Type B pancreatic cell (in vitro differentiated cells): ENCODE measurements around the gene RARRES1. TPM values are rescaled to one million over a fixed set of nuclear protein-coding genes. Genes with fewer than 3 reads are reported as not detected.

ENCODE experiments used
- DNase-seq: peaks from one replicate; pipeline ENCODE4 v3.0.0; 2021; ENCODE audit warnings: mixed read lengths; ENCODE audit not compliant: unreplicated experiment; ENCODE audit errors: extremely low spot score
- H3K27ac Mint-ChIP-seq: 2 replicates; pipeline ENCODE4 v1.8.0; 2021; ENCODE audit warnings: mild to moderate bottlenecking, mixed read lengths
- H3K27me3 Mint-ChIP-seq: 2 replicates; pipeline ENCODE4 v1.8.0; 2021; ENCODE audit warnings: mixed read lengths
- H3K36me3 Mint-ChIP-seq: 2 replicates; pipeline ENCODE4 v1.8.0; 2021; ENCODE audit warnings: mixed read lengths
- H3K4me1 Mint-ChIP-seq: one replicate; pipeline ENCODE4 v1.8.0; 2021; ENCODE audit warnings: mixed read lengths; ENCODE audit not compliant: unreplicated experiment
- H3K4me3 Mint-ChIP-seq: 2 replicates; pipeline ENCODE4 v1.8.0; 2021; ENCODE audit warnings: mild to moderate bottlenecking, mixed read lengths
- H3K9me3 Mint-ChIP-seq: 2 replicates; pipeline ENCODE4 v1.8.0; 2021; ENCODE audit warnings: mixed read lengths
- CTCF ChIP-seq: fragments of 200-600 bp; sonication (generic); conservative IDR thresholded peaks from 2 replicates; pipeline ENCODE4 v1.5.0; 2021; ENCODE audit warnings: antibody characterized with exemption, mild to moderate bottlenecking
- total RNA-seq: library from RNA; stranded (reverse); gene quantifications from 2 replicates; pipeline ENCODE4 v1.2.1, GENCODE V29; 2021; ENCODE audit warnings: low replicate concordance

Gene RARRES1
- total RNA-seq, 1 donor from 2014 or later = 15.9 TPM

- Mint-ChIP-seq H3K27me3 (no peaks in the 10 kb centered on the region), H3K36me3 (peaks cover 20% of the 10 kb centered on the region), H3K4me3 (no peak overlapping the region), H3K9me3 (no peaks in the 10 kb centered on the region), H3K4me1 (no peaks in the 10 kb centered on the region), H3K27ac (no peak overlapping the region)
- DNase-seq = no peak
- TF ChIP-seq CTCF = no peak
Measured at GRCh38 chr3:158749526-158749925, 17.3 kb upstream of the RARRES1 start.

GRCh38 chr3:158748237-158748828, 16.1 kb upstream of the RARRES1 start:
- Mint-ChIP-seq H3K36me3 (peaks cover 31% of the 10 kb centered on the region), H3K9me3 (no peaks in the 10 kb centered on the region), H3K27ac (no peak overlapping the region), H3K27me3 (no peaks in the 10 kb centered on the region), H3K4me3 (no peak overlapping the region), H3K4me1 (peaks cover 10% of the 10 kb centered on the region)
- TF ChIP-seq CTCF = no peak
- no peak for DNase-seq

- peaks cover 10% of the 10 kb centered on the region for H3K4me1 Mint-ChIP-seq
- no peak overlapping the region for H3K4me3 Mint-ChIP-seq
- peaks cover 31% of the 10 kb centered on the region for H3K36me3 Mint-ChIP-seq
- H3K27me3 Mint-ChIP-seq = no peaks in the 10 kb centered on the region
- TF ChIP-seq CTCF = no peak
- no peaks in the 10 kb centered on the region for H3K9me3 Mint-ChIP-seq
- H3K27ac Mint-ChIP-seq = no peak overlapping the region
- DNase-seq = no peak
Measured at GRCh38 chr3:158747417-158747816, 15.2 kb upstream of the RARRES1 start.

- Mint-ChIP-seq H3K36me3 (peaks cover 35% of the 10 kb centered on the region), H3K9me3 (no peaks in the 10 kb centered on the region), H3K4me3 (no peak overlapping the region), H3K27me3 (no peaks in the 10 kb centered on the region), H3K4me1 (peaks cover 10% of the 10 kb centered on the region), H3K27ac (no peak overlapping the region)
- no peak for TF ChIP-seq CTCF
- DNase-seq = no peak
Measured at GRCh38 chr3:158745551-158745950, 13.3 kb upstream of the RARRES1 start.

- TF ChIP-seq CTCF = no peak
- DNase-seq = no peak
- Mint-ChIP-seq H3K4me1 (peaks cover 10% of the 10 kb centered on the region), H3K9me3 (no peaks in the 10 kb centered on the region), H3K27me3 (no peaks in the 10 kb centered on the region), H3K4me3 (no peak overlapping the region), H3K36me3 (peaks cover 35% of the 10 kb centered on the region), H3K27ac (no peak overlapping the region)
Measured at GRCh38 chr3:158744567-158745288, 12.5 kb upstream of the RARRES1 start.
